WTC11 (cell line): ENCODE data around the gene MMP24OS. TPM values are rescaled to one million over a fixed set of nuclear protein-coding genes. Genes with fewer than 3 reads are reported as not detected.

Experiments used
- E2F4 ChIP-seq: sonication (generic); formaldehyde crosslinking; IDR thresholded peaks from 2 replicates; pipeline ENCODE4 v1.8.1; 2022; ENCODE audit warnings: low read depth, mild to moderate bottlenecking, moderate library complexity, missing genetic modification reagents, borderline replicate concordance
- EMX1 ChIP-seq: fragments of 250-450 bp; sonication (Bioruptor Pico); IDR thresholded peaks from 2 replicates; pipeline ENCODE4 v1.8.0; 2021; ENCODE audit warnings: mild to moderate bottlenecking
- FOXJ3 ChIP-seq: sonication (generic); formaldehyde crosslinking; IDR thresholded peaks from 2 replicates; pipeline ENCODE4 v1.9.0; 2021; ENCODE audit warnings: missing genetic modification reagents, mild to moderate bottlenecking, borderline replicate concordance
- FOXK1 ChIP-seq: sonication (generic); formaldehyde crosslinking; IDR thresholded peaks from 2 replicates; pipeline ENCODE4 v1.8.0; 2022; ENCODE audit warnings: mild to moderate bottlenecking, moderate library complexity, missing genetic modification reagents
- HMGA2 ChIP-seq: fragments of 250-450 bp; sonication (Bioruptor Pico); IDR thresholded peaks from 2 replicates; pipeline ENCODE4 v1.4.0; 2021; ENCODE audit warnings: mild to moderate bottlenecking, moderate library complexity
- KAT7 ChIP-seq: sonication (generic); formaldehyde crosslinking; IDR thresholded peaks from 2 replicates; pipeline ENCODE4 v1.8.1; 2023; ENCODE audit warnings: missing genetic modification reagents, mild to moderate bottlenecking, borderline replicate concordance
- MXD4 ChIP-seq: fragments of 250-450 bp; sonication (Bioruptor Pico); IDR thresholded peaks from 2 replicates; pipeline ENCODE4 v1.8.0; 2021; ENCODE audit warnings: mild to moderate bottlenecking, moderate library complexity, borderline replicate concordance
- NFE2L1 ChIP-seq: sonication (generic); formaldehyde crosslinking; IDR thresholded peaks from 2 replicates; pipeline ENCODE4 v1.8.1; 2023; ENCODE audit warnings: missing genetic modification reagents
- NFYB ChIP-seq: sonication (generic); formaldehyde crosslinking; conservative IDR thresholded peaks from 2 replicates; pipeline ENCODE4 v1.8.0; 2022; ENCODE audit warnings: low read depth, missing genetic modification reagents
- OVOL2 ChIP-seq: fragments of 250-450 bp; sonication (Bioruptor Pico); IDR thresholded peaks from 2 replicates; pipeline ENCODE4 v1.9.0; 2021; ENCODE audit warnings: mild to moderate bottlenecking, borderline replicate concordance
- PRDM15 ChIP-seq: sonication (generic); formaldehyde crosslinking; IDR thresholded peaks from 2 replicates; pipeline ENCODE4 v1.8.0; 2022; ENCODE audit warnings: missing genetic modification reagents
- SMAD3 ChIP-seq: sonication (generic); formaldehyde crosslinking; IDR thresholded peaks from 2 replicates; pipeline ENCODE4 v1.8.0; 2022; ENCODE audit warnings: missing genetic modification reagents, mild to moderate bottlenecking, borderline replicate concordance
- TEAD4 ChIP-seq: sonication (generic); formaldehyde crosslinking; IDR thresholded peaks from 2 replicates; pipeline ENCODE4 v1.8.0; 2022; ENCODE audit warnings: mild to moderate bottlenecking, missing genetic modification reagents
- ZNF396 ChIP-seq: fragments of 250-450 bp; sonication (Bioruptor Pico); IDR thresholded peaks from 2 replicates; pipeline ENCODE4 v1.8.0; 2021; ENCODE audit warnings: mild to moderate bottlenecking, moderate library complexity, borderline replicate concordance
- ZNF416 ChIP-seq: fragments of 250-450 bp; sonication (Bioruptor Pico); IDR thresholded peaks from 2 replicates; pipeline ENCODE4 v1.9.0; 2021; ENCODE audit warnings: mild to moderate bottlenecking, inconsistent platforms
- ZNF423 ChIP-seq: fragments of 250-450 bp; sonication (Bioruptor Pico); IDR thresholded peaks from 2 replicates; pipeline ENCODE4 v2.1.2; 2022; ENCODE audit warnings: mild to moderate bottlenecking, moderate library complexity
- total RNA-seq: library from RNA; stranded (reverse); gene quantifications from 3 replicates; pipeline ENCODE4 v1.2.3, GENCODE V29; 2021
- TF ChIP-seq, protein P1 (sequence below): sonication (generic); formaldehyde crosslinking; IDR thresholded peaks from 2 replicates; pipeline ENCODE4 v1.8.1; 2022; ENCODE audit warnings: missing genetic modification reagents, borderline replicate concordance
- TF ChIP-seq, protein P2 (sequence below): sonication (generic); formaldehyde crosslinking; IDR thresholded peaks from 2 replicates; pipeline ENCODE4 v1.8.0; 2023; ENCODE audit warnings: missing genetic modification reagents, mild to moderate bottlenecking, borderline replicate concordance
- TF ChIP-seq, protein P3 (sequence below): sonication (generic); formaldehyde crosslinking; IDR thresholded peaks from 2 replicates; pipeline ENCODE4 v1.8.1; 2023; ENCODE audit warnings: mild to moderate bottlenecking, missing genetic modification reagents, borderline replicate concordance
- TF ChIP-seq, protein P4 (sequence below): sonication (generic); formaldehyde crosslinking; IDR thresholded peaks from 2 replicates; pipeline ENCODE4 v1.8.0; 2022; ENCODE audit warnings: mild to moderate bottlenecking, missing genetic modification reagents

The MMP24OS gene
- total RNA-seq, 1 experiment from 2014 or later, result 50.6 TPM

- TF ChIP-seq FOXK1 (CRISPR knock-in tag), result peak; percentile 29; the same call in 1 of the 2 replicates
- TF ChIP-seq MXD4, result no peak
- TF ChIP-seq ZNF423 (CRISPR knock-in tag), result no peak
- TF ChIP-seq, protein P1, sequence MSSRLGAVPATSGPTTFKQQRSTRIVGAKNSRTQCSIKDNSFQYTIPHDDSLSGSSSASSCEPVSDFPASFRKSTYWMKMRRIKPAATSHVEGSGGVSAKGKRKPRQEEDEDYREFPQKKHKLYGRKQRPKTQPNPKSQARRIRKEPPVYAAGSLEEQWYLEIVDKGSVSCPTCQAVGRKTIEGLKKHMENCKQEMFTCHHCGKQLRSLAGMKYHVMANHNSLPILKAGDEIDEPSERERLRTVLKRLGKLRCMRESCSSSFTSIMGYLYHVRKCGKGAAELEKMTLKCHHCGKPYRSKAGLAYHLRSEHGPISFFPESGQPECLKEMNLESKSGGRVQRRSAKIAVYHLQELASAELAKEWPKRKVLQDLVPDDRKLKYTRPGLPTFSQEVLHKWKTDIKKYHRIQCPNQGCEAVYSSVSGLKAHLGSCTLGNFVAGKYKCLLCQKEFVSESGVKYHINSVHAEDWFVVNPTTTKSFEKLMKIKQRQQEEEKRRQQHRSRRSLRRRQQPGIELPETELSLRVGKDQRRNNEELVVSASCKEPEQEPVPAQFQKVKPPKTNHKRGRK (CRISPR knock-in tag), result no peak
- TF ChIP-seq ZNF396, result no peak
- TF ChIP-seq SMAD3 (CRISPR knock-in tag), result no peak
- TF ChIP-seq TEAD4 (CRISPR knock-in tag), result no peak
- peak; percentile 26; the same call in 1 of the 2 replicates for TF ChIP-seq NFE2L1
- TF ChIP-seq, protein P2, sequence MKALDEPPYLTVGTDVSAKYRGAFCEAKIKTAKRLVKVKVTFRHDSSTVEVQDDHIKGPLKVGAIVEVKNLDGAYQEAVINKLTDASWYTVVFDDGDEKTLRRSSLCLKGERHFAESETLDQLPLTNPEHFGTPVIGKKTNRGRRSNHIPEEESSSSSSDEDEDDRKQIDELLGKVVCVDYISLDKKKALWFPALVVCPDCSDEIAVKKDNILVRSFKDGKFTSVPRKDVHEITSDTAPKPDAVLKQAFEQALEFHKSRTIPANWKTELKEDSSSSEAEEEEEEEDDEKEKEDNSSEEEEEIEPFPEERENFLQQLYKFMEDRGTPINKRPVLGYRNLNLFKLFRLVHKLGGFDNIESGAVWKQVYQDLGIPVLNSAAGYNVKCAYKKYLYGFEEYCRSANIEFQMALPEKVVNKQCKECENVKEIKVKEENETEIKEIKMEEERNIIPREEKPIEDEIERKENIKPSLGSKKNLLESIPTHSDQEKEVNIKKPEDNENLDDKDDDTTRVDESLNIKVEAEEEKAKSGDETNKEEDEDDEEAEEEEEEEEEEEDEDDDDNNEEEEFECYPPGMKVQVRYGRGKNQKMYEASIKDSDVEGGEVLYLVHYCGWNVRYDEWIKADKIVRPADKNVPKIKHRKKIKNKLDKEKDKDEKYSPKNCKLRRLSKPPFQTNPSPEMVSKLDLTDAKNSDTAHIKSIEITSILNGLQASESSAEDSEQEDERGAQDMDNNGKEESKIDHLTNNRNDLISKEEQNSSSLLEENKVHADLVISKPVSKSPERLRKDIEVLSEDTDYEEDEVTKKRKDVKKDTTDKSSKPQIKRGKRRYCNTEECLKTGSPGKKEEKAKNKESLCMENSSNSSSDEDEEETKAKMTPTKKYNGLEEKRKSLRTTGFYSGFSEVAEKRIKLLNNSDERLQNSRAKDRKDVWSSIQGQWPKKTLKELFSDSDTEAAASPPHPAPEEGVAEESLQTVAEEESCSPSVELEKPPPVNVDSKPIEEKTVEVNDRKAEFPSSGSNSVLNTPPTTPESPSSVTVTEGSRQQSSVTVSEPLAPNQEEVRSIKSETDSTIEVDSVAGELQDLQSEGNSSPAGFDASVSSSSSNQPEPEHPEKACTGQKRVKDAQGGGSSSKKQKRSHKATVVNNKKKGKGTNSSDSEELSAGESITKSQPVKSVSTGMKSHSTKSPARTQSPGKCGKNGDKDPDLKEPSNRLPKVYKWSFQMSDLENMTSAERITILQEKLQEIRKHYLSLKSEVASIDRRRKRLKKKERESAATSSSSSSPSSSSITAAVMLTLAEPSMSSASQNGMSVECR (CRISPR knock-in tag), result 0 out of 2 replicates have a peak, but pooled peaks have one; percentile 28
- peak; percentile 83; the same call in 1 of the 2 replicates for TF ChIP-seq ZNF416 (CRISPR knock-in tag)
- TF ChIP-seq FOXJ3, result no peak
- TF ChIP-seq EMX1 (CRISPR knock-in tag), result 0 out of 2 replicates have a peak, but pooled peaks have one; percentile 75
- TF ChIP-seq, protein P3, sequence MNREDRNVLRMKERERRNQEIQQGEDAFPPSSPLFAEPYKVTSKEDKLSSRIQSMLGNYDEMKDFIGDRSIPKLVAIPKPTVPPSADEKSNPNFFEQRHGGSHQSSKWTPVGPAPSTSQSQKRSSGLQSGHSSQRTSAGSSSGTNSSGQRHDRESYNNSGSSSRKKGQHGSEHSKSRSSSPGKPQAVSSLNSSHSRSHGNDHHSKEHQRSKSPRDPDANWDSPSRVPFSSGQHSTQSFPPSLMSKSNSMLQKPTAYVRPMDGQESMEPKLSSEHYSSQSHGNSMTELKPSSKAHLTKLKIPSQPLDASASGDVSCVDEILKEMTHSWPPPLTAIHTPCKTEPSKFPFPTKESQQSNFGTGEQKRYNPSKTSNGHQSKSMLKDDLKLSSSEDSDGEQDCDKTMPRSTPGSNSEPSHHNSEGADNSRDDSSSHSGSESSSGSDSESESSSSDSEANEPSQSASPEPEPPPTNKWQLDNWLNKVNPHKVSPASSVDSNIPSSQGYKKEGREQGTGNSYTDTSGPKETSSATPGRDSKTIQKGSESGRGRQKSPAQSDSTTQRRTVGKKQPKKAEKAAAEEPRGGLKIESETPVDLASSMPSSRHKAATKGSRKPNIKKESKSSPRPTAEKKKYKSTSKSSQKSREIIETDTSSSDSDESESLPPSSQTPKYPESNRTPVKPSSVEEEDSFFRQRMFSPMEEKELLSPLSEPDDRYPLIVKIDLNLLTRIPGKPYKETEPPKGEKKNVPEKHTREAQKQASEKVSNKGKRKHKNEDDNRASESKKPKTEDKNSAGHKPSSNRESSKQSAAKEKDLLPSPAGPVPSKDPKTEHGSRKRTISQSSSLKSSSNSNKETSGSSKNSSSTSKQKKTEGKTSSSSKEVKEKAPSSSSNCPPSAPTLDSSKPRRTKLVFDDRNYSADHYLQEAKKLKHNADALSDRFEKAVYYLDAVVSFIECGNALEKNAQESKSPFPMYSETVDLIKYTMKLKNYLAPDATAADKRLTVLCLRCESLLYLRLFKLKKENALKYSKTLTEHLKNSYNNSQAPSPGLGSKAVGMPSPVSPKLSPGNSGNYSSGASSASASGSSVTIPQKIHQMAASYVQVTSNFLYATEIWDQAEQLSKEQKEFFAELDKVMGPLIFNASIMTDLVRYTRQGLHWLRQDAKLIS, result no peak
- TF ChIP-seq, protein P4, sequence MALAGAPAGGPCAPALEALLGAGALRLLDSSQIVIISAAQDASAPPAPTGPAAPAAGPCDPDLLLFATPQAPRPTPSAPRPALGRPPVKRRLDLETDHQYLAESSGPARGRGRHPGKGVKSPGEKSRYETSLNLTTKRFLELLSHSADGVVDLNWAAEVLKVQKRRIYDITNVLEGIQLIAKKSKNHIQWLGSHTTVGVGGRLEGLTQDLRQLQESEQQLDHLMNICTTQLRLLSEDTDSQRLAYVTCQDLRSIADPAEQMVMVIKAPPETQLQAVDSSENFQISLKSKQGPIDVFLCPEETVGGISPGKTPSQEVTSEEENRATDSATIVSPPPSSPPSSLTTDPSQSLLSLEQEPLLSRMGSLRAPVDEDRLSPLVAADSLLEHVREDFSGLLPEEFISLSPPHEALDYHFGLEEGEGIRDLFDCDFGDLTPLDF, result no peak
- no peak for TF ChIP-seq HMGA2
- TF ChIP-seq NFYB, result no peak; the same call in 1 of the 2 replicates
- TF ChIP-seq KAT7, result 0 out of 2 replicates have a peak, but pooled peaks have one; percentile 3
- no peak for TF ChIP-seq OVOL2
- peak; percentile 58; the same call in 1 of the 2 replicates for TF ChIP-seq E2F4
- TF ChIP-seq PRDM15, result no peak
Observed at GRCh38 chr20:35277531-35278395, at the start of gene MMP24OS (continued).
